IMR-90 (cell line): ENCODE data around the gene GBE1. TPM values are rescaled to one million over a fixed set of nuclear protein-coding genes. Genes with fewer than 3 reads are reported as not detected.

Experiments used
- ATAC-seq: fragments of 200-7000 bp; cut with Tn5 transposase; 2 replicates; pipeline ENCODE4 v1.9.1; 2020; ENCODE audit warnings: low read depth, mild to moderate bottlenecking, moderate library complexity
- BruUV-seq: library from RNA; stranded (reverse); fragments of 400-500 nt; replicated peaks from 2 replicates; lab custom pipeline; 2021; lab: Mats Ljungman, UMichigan
- CTCF ChIA-PET: fragments of 300-600 bp; formaldehyde crosslinking; extraction: SDS; loops from one replicate; lab custom pipeline; 2021; ENCODE audit warnings: antibody characterized with exemption; lab: Yijun Ruan, JAX
- POLR2A ChIA-PET: fragments of 300-600 bp; sonication (Branson Sonifier 250); formaldehyde crosslinking; loops from one replicate; lab custom pipeline; 2022; ENCODE audit warnings: antibody characterized with exemption; ENCODE audit not compliant: unreplicated experiment; lab: Charles Lee
- DNase-seq: peaks from one replicate; pipeline ENCODE4 v3.0.0; 2013
- H2AFZ ChIP-seq: replicated peaks from 2 replicates; pipeline ENCODE3; 2013; ENCODE audit warnings: low read length, mild to moderate bottlenecking; ENCODE audit not compliant: poor library complexity
- H2AK5ac ChIP-seq: 2 replicates; pipeline ENCODE4 v1.6.1; 2013; ENCODE audit warnings: low read depth, low read length, inconsistent platforms
- H2AK9ac ChIP-seq: replicated peaks from 2 replicates; pipeline ENCODE3; 2013; ENCODE audit warnings: mild to moderate bottlenecking, low read depth, low read length, moderate library complexity; ENCODE audit not compliant: poor library complexity
- H2BK120ac ChIP-seq: 2 replicates; pipeline ENCODE4 v1.6.1; 2013; ENCODE audit warnings: low read depth, low read length, inconsistent platforms
- H2BK15ac ChIP-seq: 3 replicates; pipeline ENCODE4 v1.6.1; 2013; ENCODE audit warnings: low read depth, low read length, inconsistent platforms
- H2BK20ac ChIP-seq: 2 replicates; pipeline ENCODE4 v1.6.1; 2013; ENCODE audit warnings: low read depth, mild to moderate bottlenecking, inconsistent platforms, low read length, moderate library complexity
- H2BK5ac ChIP-seq: 2 replicates; pipeline ENCODE4 v1.6.1; 2013; ENCODE audit warnings: mild to moderate bottlenecking, low read depth, low read length, inconsistent platforms; ENCODE audit not compliant: poor library complexity, severe bottlenecking
- H3K14ac ChIP-seq: replicated peaks from 2 replicates; pipeline ENCODE4 v1.6.1; 2013; ENCODE audit warnings: low read depth, low read length, inconsistent platforms
- H3K18ac ChIP-seq: 2 replicates; pipeline ENCODE4 v1.6.1; 2013; ENCODE audit warnings: low read depth, low read length, control low read depth
- H3K23ac ChIP-seq: 2 replicates; pipeline ENCODE4 v1.6.1; 2013; ENCODE audit warnings: low read depth, low read length, inconsistent platforms
- H3K27ac ChIP-seq: 2 replicates; pipeline ENCODE4 v1.5.1; 2013; ENCODE audit warnings: mild to moderate bottlenecking, control low read depth, low read length; ENCODE audit not compliant: insufficient read depth
- H3K27me3 ChIP-seq: 2 replicates; pipeline ENCODE4 v1.6.1; 2013; ENCODE audit warnings: low read length; ENCODE audit not compliant: control insufficient read depth, insufficient read depth
- H3K36me3 ChIP-seq: 2 replicates; pipeline ENCODE4 v1.6.1; 2013; ENCODE audit warnings: low read length, mixed read lengths; ENCODE audit not compliant: control insufficient read depth, insufficient read depth
- H3K4ac ChIP-seq: 2 replicates; pipeline ENCODE4 v1.6.1; 2013; ENCODE audit warnings: low read depth, low read length, inconsistent platforms
- H3K4me1 ChIP-seq: 2 replicates; pipeline ENCODE4 v1.6.1; 2013; ENCODE audit warnings: low read length, mixed read lengths; ENCODE audit not compliant: control insufficient read depth, insufficient read depth
- H3K4me2 ChIP-seq: 2 replicates; pipeline ENCODE4 v1.6.1; 2013; ENCODE audit warnings: low read depth, mild to moderate bottlenecking, control low read depth, low read length, moderate library complexity
- H3K4me3 ChIP-seq: 2 replicates; pipeline ENCODE4 v1.5.1; 2013; ENCODE audit warnings: low read depth, mild to moderate bottlenecking, control low read depth, low read length, moderate library complexity; ENCODE audit not compliant: insufficient read depth
- H3K56ac ChIP-seq: 2 replicates; pipeline ENCODE4 v1.6.1; 2013; ENCODE audit warnings: low read length, inconsistent platforms; ENCODE audit not compliant: insufficient read depth; ENCODE audit errors: extremely low read depth
- H3K79me1 ChIP-seq, 2 experiments: 2 replicates each; pipeline ENCODE4 v1.6.1; 2013; ENCODE audit warnings: low read length in 2 of 2, inconsistent platforms in 1 of 2, low read depth in 1 of 2
- H3K9ac ChIP-seq: 2 replicates; pipeline ENCODE4 v1.6.1; 2013; ENCODE audit warnings: low read depth, low read length, control low read depth
- H3K9me1 ChIP-seq: 2 replicates; pipeline ENCODE4 v1.6.1; 2013; ENCODE audit warnings: low read length, inconsistent platforms; ENCODE audit not compliant: insufficient read depth
- H3K9me3 ChIP-seq: 2 replicates; pipeline ENCODE4 v1.6.1; 2013; ENCODE audit warnings: low read length; ENCODE audit not compliant: control insufficient read depth, insufficient read depth
- H4K20me1 ChIP-seq: 2 replicates; pipeline ENCODE4 v1.6.1; 2013; ENCODE audit warnings: low read length, inconsistent platforms; ENCODE audit not compliant: insufficient read depth
- H4K5ac ChIP-seq: 2 replicates; pipeline ENCODE4 v1.6.1; 2013; ENCODE audit warnings: mild to moderate bottlenecking, low read depth, low read length, control low read depth
- H4K8ac ChIP-seq, 2 experiments: 2 replicates each; pipeline ENCODE4 v1.6.1; 2013; ENCODE audit warnings: low read depth in 2 of 2, low read length in 2 of 2, control low read depth in 1 of 2, inconsistent platforms in 1 of 2
- H4K91ac ChIP-seq: 2 replicates; pipeline ENCODE4 v1.6.1; 2013; ENCODE audit warnings: low read depth, low read length, inconsistent platforms; ENCODE audit not compliant: insufficient read depth
- BHLHE40 ChIP-seq: fragments of 150-350 bp; IDR thresholded peaks from 2 replicates; pipeline ENCODE4 v1.6.1; 2016; ENCODE audit warnings: mild to moderate bottlenecking, low read depth, low read length
- POLR2A ChIP-seq: IDR thresholded peaks from 2 replicates; pipeline ENCODE4 v1.6.1; 2012; ENCODE audit warnings: mild to moderate bottlenecking, low read depth, low read length
- WGBS, 2 experiments: methylation state at CpG; one replicate each; pipeline versions ENCODE4 v1.1.5 to v1.1.7; 2013; ENCODE audit warnings: missing lambda C conversion rate in 2 of 2; ENCODE audit not compliant: insufficient read length in 1 of 2; ENCODE audit errors: extremely low coverage in 2 of 2; 5-methylcytosine and 5-hydroxymethylcytosine counted together
- dilution Hi-C: fragments of 300-500 bp; cut with HindIII; formaldehyde crosslinking; loops from one replicate; pipeline ENCODE4 v1.14.3; 2018; ENCODE audit warnings: low sequenced_read_pairs; ENCODE audit not compliant: unreplicated experiment
- in situ Hi-C: fragments of 300-500 bp; cut with MboI; formaldehyde crosslinking; loops from 3 replicates; pipeline ENCODE4 v1.14.3; 2019; ENCODE audit warnings: low sequenced_read_pairs, inconsistent platforms, mixed read lengths
- intact Hi-C: fragments of 100-400 bp; cut with micrococcal nuclease; formaldehyde crosslinking; loops from 2 replicates; pipeline ENCODE4 v1.10.0; 2022
- polyA plus RNA-seq, 3 experiments: library from polyadenylated mRNA; depleted of rRNA; stranded (reverse); fragments of >200 nt; gene quantifications; 2 replicates each; pipeline ENCODE4 v1.2.3, GENCODE V29; 2012; ENCODE audit warnings: low replicate concordance in 1 of 3
- total RNA-seq: library from RNA; depleted of rRNA; stranded (reverse); fragments of >200 nt; gene quantifications from 2 replicates; pipeline ENCODE4 v1.2.3, GENCODE V29; 2012

Gene GBE1
- total and polyA plus RNA-seq, 2 of the 4 experiments (the other 2 are of a cell fraction), result 36.7 to 90.3 TPM

GRCh38 chr3:81549831-81550230 is 211.6 kb downstream of the GBE1 start:
- Histone ChIP-seq H2AK9ac (no peak overlapping the region), H3K79me1 (peaks cover 2 to 8% of the 10 kb centered on the region in 2 experiments; a peak in 3 of 4 replicates), H4K5ac (no peak overlapping the region), H3K9me3 (no peaks in the 10 kb centered on the region), H3K9ac (no peak overlapping the region), H4K20me1 (peaks cover 2% of the 10 kb centered on the region; the same call in 1 of the 2 replicates), H3K4me1 (peaks cover 2% of the 10 kb centered on the region; the same call in 1 of the 2 replicates), H2AFZ (no peak overlapping the region), H3K4me2 (no peak overlapping the region), H3K9me1 (peaks cover 2% of the 10 kb centered on the region; the same call in 1 of the 2 replicates), H2AK5ac (no peak overlapping the region), H3K4ac (no peak overlapping the region), H3K27me3 (no peaks in the 10 kb centered on the region), H3K4me3 (no peak overlapping the region), H3K23ac (no peak overlapping the region), H2BK5ac (no peak overlapping the region), H2BK120ac (no peak overlapping the region), H4K91ac (no peak overlapping the region), H3K36me3 (no peaks in the 10 kb centered on the region), H3K14ac (no peak overlapping the region), H2BK20ac (no peak overlapping the region), H3K27ac (no peak overlapping the region), H4K8ac (no peak overlapping the region), H3K56ac (no peak overlapping the region), H3K18ac (no peak overlapping the region), H2BK15ac (no peak overlapping the region)
- POLR2A ChIA-PET, result no interaction called here
- ATAC-seq, result no peak
- dilution Hi-C loops, result no loop called here
- in situ Hi-C loops, result no loop called here
- BruUV-seq, result no TSS peak
- WGBS, 2 experiments, result no CpG with 5 or more reads among the region's 2 CpGs
- no peak for DNase-seq
- TF ChIP-seq POLR2A (no peak), BHLHE40 (no peak)
- CTCF ChIA-PET, result no interaction called here
- intact Hi-C loops, result no loop called here
